ENCODE results near the gene PRSS33. TPM values are rescaled to one million over a fixed set of nuclear protein-coding genes. Genes with fewer than 3 reads are reported as not detected.

The PRSS33 gene
- total RNA-seq, 1 experiment from 2014 or later, result not detected

GRCh38 chr16:2825049-2825742 is 37.8 kb upstream of the PRSS33 start:
- no peak overlapping the region for H3K4me3 ChIP-seq (ENCODE audit: low read length)
- H3K4me2 ChIP-seq (ENCODE audit: low read depth, low read length, poor library complexity, severe bottlenecking), result no peak overlapping the region
- no peak for DNase-seq
- no peaks in the 10 kb centered on the region for H3K9me2 ChIP-seq (replicated peaks; ENCODE audit: insufficient read depth, low read length)
- no peaks in the 10 kb centered on the region for H3K36me3 ChIP-seq (ENCODE audit: insufficient read depth, low read length)
- no peaks in the 10 kb centered on the region for H3K27me3 ChIP-seq (ENCODE audit: low read length)
- H3K79me2 ChIP-seq (ENCODE audit: low read length), result no peaks in the 10 kb centered on the region
- no peak overlapping the region for H3K9ac ChIP-seq (ENCODE audit: low read length)
- H4K20me1 ChIP-seq (ENCODE audit: insufficient read depth, low read depth, low read length), result no peaks in the 10 kb centered on the region
- H3K9me3 ChIP-seq (ENCODE audit: low read length), result no peaks in the 10 kb centered on the region
- no peak overlapping the region for H2AFZ ChIP-seq (ENCODE audit: low read length)
- no peak overlapping the region for H3K27ac ChIP-seq (ENCODE audit: low read length)
- H3K4me1 ChIP-seq (ENCODE audit: low read length), result no peaks in the 10 kb centered on the region

DNA sequence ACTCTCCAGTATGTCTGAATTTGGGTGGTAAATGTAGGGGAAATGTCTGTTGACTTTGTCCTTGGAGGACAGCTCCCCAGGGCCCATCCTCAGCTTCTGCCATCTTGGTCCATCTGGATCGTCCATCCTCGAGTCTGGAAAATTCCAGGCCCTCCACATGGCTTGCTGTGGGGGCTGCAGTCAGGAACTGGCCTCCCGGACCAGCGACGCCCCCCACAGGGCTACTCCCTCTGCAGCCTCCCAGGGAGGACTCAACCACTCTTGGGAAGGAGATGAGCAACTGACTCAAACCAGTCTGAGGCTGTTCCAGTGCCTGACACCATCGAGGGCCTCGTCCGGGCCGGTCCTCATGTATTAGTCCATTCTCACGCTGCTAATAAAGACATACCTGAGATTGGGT is 37.3 kb upstream of the PRSS33 start:
- Histone ChIP-seq H3K4me1 (ENCODE audit: low read length) (no peaks in the 10 kb centered on the region), H3K27me3 (ENCODE audit: low read length) (no peaks in the 10 kb centered on the region), H3K4me2 (ENCODE audit: low read depth, low read length, poor library complexity, severe bottlenecking) (no peak overlapping the region), H3K79me2 (ENCODE audit: low read length) (no peaks in the 10 kb centered on the region), H3K9ac (ENCODE audit: low read length) (no peak overlapping the region), H3K36me3 (ENCODE audit: insufficient read depth, low read length) (no peaks in the 10 kb centered on the region), H3K27ac (ENCODE audit: low read length) (no peak overlapping the region), H2AFZ (ENCODE audit: low read length) (no peak overlapping the region), H3K4me3 (ENCODE audit: low read length) (no peak overlapping the region), H4K20me1 (ENCODE audit: insufficient read depth, low read depth, low read length) (no peaks in the 10 kb centered on the region), H3K9me3 (ENCODE audit: low read length) (no peaks in the 10 kb centered on the region), H3K9me2 (replicated peaks; ENCODE audit: insufficient read depth, low read length) (no peaks in the 10 kb centered on the region)
- DNase-seq, result no peak

DNA sequence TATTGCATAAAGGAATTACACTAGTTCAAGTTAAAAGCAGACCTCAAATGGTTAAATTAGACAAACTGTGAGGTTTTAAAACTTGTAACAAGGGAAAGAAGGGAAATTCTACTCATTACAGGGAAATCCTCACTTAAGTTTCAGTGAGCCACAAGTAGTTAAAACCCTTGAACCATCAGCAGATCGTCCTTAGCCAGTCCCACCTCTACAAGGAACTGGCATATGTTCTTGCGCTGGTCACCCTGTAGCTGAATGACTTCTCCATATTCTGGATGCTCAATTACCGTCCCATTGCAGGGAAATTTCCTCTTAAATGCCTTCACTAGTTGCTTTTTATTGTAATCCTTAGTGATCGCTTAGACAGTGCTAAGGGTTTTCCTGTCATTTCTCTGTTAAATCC is 35.1 kb upstream of the PRSS33 start:
- no peak for DNase-seq
- H3K9me3 ChIP-seq (ENCODE audit: low read length), result no peaks in the 10 kb centered on the region
- H3K4me3 ChIP-seq (ENCODE audit: low read length), result no peak overlapping the region
- H3K79me2 ChIP-seq (ENCODE audit: low read length), result no peaks in the 10 kb centered on the region
- H3K9me2 ChIP-seq (replicated peaks; ENCODE audit: insufficient read depth, low read length), result no peaks in the 10 kb centered on the region
- no peaks in the 10 kb centered on the region for H3K4me1 ChIP-seq (ENCODE audit: low read length)
- no peaks in the 10 kb centered on the region for H4K20me1 ChIP-seq (ENCODE audit: insufficient read depth, low read depth, low read length)
- no peaks in the 10 kb centered on the region for H3K36me3 ChIP-seq (ENCODE audit: insufficient read depth, low read length)
- no peak overlapping the region for H3K4me2 ChIP-seq (ENCODE audit: low read depth, low read length, poor library complexity, severe bottlenecking)
- H3K9ac ChIP-seq (ENCODE audit: low read length), result no peak overlapping the region
- H3K27ac ChIP-seq (ENCODE audit: low read length), result no peak overlapping the region
- no peak overlapping the region for H2AFZ ChIP-seq (ENCODE audit: low read length)
- H3K27me3 ChIP-seq (ENCODE audit: low read length), result no peaks in the 10 kb centered on the region

GRCh38 chr16:2822158-2822495 is 34.8 kb upstream of the PRSS33 start:
- Histone ChIP-seq H3K36me3 (ENCODE audit: insufficient read depth, low read length) (no peaks in the 10 kb centered on the region), H3K27ac (ENCODE audit: low read length) (no peak overlapping the region), H3K9ac (ENCODE audit: low read length) (no peak overlapping the region)

DNA sequence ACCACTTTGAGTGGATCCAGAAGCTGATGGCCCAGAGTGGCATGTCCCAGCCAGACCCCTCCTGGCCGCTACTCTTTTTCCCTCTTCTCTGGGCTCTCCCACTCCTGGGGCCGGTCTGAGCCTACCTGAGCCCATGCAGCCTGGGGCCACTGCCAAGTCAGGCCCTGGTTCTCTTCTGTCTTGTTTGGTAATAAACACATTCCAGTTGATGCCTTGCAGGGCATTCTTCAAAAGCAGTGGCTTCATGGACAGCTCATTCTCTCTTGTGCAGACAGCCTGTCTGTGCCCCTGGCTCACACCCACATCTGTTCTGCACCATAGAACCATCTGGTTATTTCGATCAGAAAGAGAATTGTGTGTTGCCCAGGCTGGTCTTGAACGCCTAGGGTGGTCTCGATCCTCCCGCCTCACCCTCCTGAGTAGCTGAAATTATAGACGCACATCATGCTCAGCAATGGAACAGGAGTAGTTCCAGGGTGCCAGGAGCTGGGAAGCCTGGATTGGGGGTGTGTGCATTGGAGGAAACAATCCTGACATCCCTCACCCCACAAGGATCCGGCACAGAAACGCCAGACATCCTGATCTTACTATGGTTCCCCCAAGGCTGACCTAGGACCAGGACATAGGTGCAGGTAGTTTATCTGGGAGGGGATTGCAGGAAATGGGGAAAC is 34.3 kb upstream of the PRSS33 start:
- Histone ChIP-seq H3K9ac (ENCODE audit: low read length) (no peak overlapping the region), H4K20me1 (ENCODE audit: insufficient read depth, low read depth, low read length) (no peaks in the 10 kb centered on the region), H3K4me1 (ENCODE audit: low read length) (no peaks in the 10 kb centered on the region), H3K4me2 (ENCODE audit: low read depth, low read length, poor library complexity, severe bottlenecking) (no peak overlapping the region), H3K79me2 (ENCODE audit: low read length) (no peaks in the 10 kb centered on the region), H3K36me3 (ENCODE audit: insufficient read depth, low read length) (no peaks in the 10 kb centered on the region), H3K27ac (ENCODE audit: low read length) (no peak overlapping the region), H3K9me2 (replicated peaks; ENCODE audit: insufficient read depth, low read length) (no peaks in the 10 kb centered on the region), H3K9me3 (ENCODE audit: low read length) (no peaks in the 10 kb centered on the region), H2AFZ (ENCODE audit: low read length) (no peak overlapping the region), H3K27me3 (ENCODE audit: low read length) (no peaks in the 10 kb centered on the region), H3K4me3 (ENCODE audit: low read length) (no peak overlapping the region)
- DNase-seq, result no peak

More at GRCh38 chr16:2822158-2822495, 34.8 kb upstream of the PRSS33 start:
- H3K4me1 ChIP-seq (ENCODE audit: low read length), result no peaks in the 10 kb centered on the region
- no peaks in the 10 kb centered on the region for H3K9me3 ChIP-seq (ENCODE audit: low read length)
- H3K4me3 ChIP-seq (ENCODE audit: low read length), result no peak overlapping the region
- no peak for DNase-seq
- no peak overlapping the region for H3K4me2 ChIP-seq (ENCODE audit: low read depth, low read length, poor library complexity, severe bottlenecking)
- H2AFZ ChIP-seq (ENCODE audit: low read length), result no peak overlapping the region
- H3K27me3 ChIP-seq (ENCODE audit: low read length), result no peaks in the 10 kb centered on the region
- no peaks in the 10 kb centered on the region for H4K20me1 ChIP-seq (ENCODE audit: insufficient read depth, low read depth, low read length)
- H3K79me2 ChIP-seq (ENCODE audit: low read length), result no peaks in the 10 kb centered on the region
- H3K9me2 ChIP-seq (replicated peaks; ENCODE audit: insufficient read depth, low read length), result no peaks in the 10 kb centered on the region

GRCh38 chr16:2820836-2821486 is 33.6 kb upstream of the PRSS33 start:
- Histone ChIP-seq H3K4me3 (ENCODE audit: low read length) (no peak overlapping the region), H3K4me1 (ENCODE audit: low read length) (no peaks in the 10 kb centered on the region), H3K9ac (ENCODE audit: low read length) (no peak overlapping the region), H3K4me2 (ENCODE audit: low read depth, low read length, poor library complexity, severe bottlenecking) (no peak overlapping the region), H3K27ac (ENCODE audit: low read length) (no peak overlapping the region), H3K79me2 (ENCODE audit: low read length) (no peaks in the 10 kb centered on the region), H3K36me3 (ENCODE audit: insufficient read depth, low read length) (no peaks in the 10 kb centered on the region), H4K20me1 (ENCODE audit: insufficient read depth, low read depth, low read length) (no peaks in the 10 kb centered on the region), H3K9me3 (ENCODE audit: low read length) (no peaks in the 10 kb centered on the region), H3K9me2 (replicated peaks; ENCODE audit: insufficient read depth, low read length) (no peaks in the 10 kb centered on the region), H3K27me3 (ENCODE audit: low read length) (no peaks in the 10 kb centered on the region), H2AFZ (ENCODE audit: low read length) (no peak overlapping the region)
- DNase-seq, result no peak

DNA sequence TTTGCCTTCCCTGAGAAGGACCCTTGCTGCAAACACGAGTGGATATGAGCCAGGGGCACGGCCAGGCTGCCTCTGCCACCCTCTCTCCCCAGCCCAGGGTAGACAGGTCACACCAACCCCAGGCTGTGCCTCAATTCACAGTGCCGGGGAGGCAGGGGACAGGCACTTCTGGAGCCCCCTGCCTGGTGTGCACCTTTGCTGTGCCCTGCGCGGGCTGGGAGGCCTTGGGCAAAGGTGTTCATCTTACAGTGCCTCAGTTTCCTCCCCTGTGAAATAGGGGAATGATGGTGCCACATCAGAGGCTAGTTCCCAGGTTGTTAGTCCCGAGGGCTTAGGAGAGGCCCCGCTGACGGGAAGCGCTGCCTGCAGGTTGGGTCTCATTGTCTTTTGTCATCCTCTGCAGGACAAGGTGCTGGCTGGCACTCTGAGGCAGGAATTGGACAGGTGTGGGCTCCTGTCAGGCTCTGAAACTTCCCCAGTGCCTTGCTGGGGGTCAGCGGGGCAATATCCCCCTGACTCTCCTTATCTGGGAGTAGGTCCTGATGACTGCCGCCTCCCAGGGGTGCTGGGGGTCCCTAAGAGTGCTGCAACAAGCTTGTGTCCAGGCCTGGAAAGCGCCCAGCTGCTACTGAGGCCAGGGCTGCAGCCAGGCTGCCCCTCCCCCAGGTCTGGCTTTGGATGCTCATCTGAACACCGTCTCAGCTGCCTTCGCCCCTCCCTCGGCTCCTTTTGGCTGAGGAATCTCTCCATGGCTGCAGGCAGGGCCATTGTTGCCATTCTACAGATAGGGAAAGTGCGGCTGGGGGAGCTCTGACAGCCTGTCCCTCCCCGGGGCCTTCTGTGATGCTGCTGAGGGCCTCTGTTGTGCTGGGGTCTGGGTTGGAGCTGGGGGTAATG is 32.8 kb upstream of the PRSS33 start:
- Histone ChIP-seq H3K27ac (ENCODE audit: low read length) (no peak overlapping the region), H3K9me2 (replicated peaks; ENCODE audit: insufficient read depth, low read length) (no peaks in the 10 kb centered on the region), H3K79me2 (ENCODE audit: low read length) (no peaks in the 10 kb centered on the region), H3K4me2 (ENCODE audit: low read depth, low read length, poor library complexity, severe bottlenecking) (no peak overlapping the region), H3K4me1 (ENCODE audit: low read length) (no peaks in the 10 kb centered on the region), H3K9ac (ENCODE audit: low read length) (no peak overlapping the region), H3K4me3 (ENCODE audit: low read length) (no peak overlapping the region), H4K20me1 (ENCODE audit: insufficient read depth, low read depth, low read length) (no peaks in the 10 kb centered on the region), H3K9me3 (ENCODE audit: low read length) (no peaks in the 10 kb centered on the region), H2AFZ (ENCODE audit: low read length) (no peak overlapping the region), H3K27me3 (ENCODE audit: low read length) (no peaks in the 10 kb centered on the region), H3K36me3 (ENCODE audit: insufficient read depth, low read length) (no peaks in the 10 kb centered on the region)
- no peak for DNase-seq
